ENCODE measurements around the gene METRN.

GRCh38 chr16:716200-716568, 1.3 kb downstream of the METRN start:
- TF ChIP-seq CTCF (conservative IDR thresholded peaks at IDR 0.05; ENCODE audit: low read length) (no peak), EZH2phosphoT487 (IDR thresholded peaks at IDR 0.05; ENCODE audit: borderline replicate concordance) (no peak)

Measured in Loucy (cell line).